ENCODE measurements around the gene ADGRL3. TPM values are rescaled to one million over a fixed set of nuclear protein-coding genes. Genes with fewer than 3 reads are reported as not detected.

The ADGRL3 gene
- total RNA-seq, 4 donors from 2014 or later: 2.2 to 10.0 (median 4.6) TPM

GRCh38 chr4:61173799-61174198 is 26.3 kb upstream of the ADGRL3 start:
- no peak for DNase-seq
- H3K9me3 ChIP-seq: no peaks in the 10 kb centered on the region
- no peaks in the 10 kb centered on the region for H3K27me3 ChIP-seq
- H3K27ac ChIP-seq: no peak overlapping the region
- H3K4me3 ChIP-seq: no peak overlapping the region
- intact Hi-C loops (cut with DNase I; ENCODE audit: low total_unique reads) (no loop called here), in situ Hi-C loops (cut with MboI; ENCODE audit: low pct_ligation_motif_present in 1 of 4, low pct_unique_long_range_greater_than_20kb in 1 of 4, low sequenced_read_pairs in 3 of 4) (no loop called here)
- TF ChIP-seq POLR2AphosphoS5 (IDR thresholded peaks at IDR 0.05): no peak
- TF ChIP-seq CTCF (IDR thresholded peaks at IDR 0.05): no peak
- TF ChIP-seq POLR2A (IDR thresholded peaks at IDR 0.05): no peak
- no peak for TF ChIP-seq EP300 (IDR thresholded peaks at IDR 0.05; ENCODE audit: low read depth)
- no peaks in the 10 kb centered on the region for H3K4me1 ChIP-seq
- 67 to 89% methylated on average over 1 of the region's 1 CpG for WGBS, 2 donors (ENCODE audit: low coverage in 1 of 2)
- H3K36me3 ChIP-seq: no peaks in the 10 kb centered on the region

GRCh38 chr4:61175495-61175894 is 24.6 kb upstream of the ADGRL3 start:
- no peak for DNase-seq
- in situ Hi-C loops (cut with MboI; ENCODE audit: low pct_ligation_motif_present in 1 of 4, low pct_unique_long_range_greater_than_20kb in 1 of 4, low sequenced_read_pairs in 3 of 4) (no loop called here), intact Hi-C loops (cut with DNase I; ENCODE audit: low total_unique reads) (loop anchor here (5.0 kb wide), 1 partner anchor 762 kb away; no protein-coding TSS in a partner anchor)
- Histone ChIP-seq H3K4me3 (no peak overlapping the region), H3K36me3 (no peaks in the 10 kb centered on the region), H3K4me1 (no peaks in the 10 kb centered on the region), H3K27me3 (no peaks in the 10 kb centered on the region), H3K9me3 (no peaks in the 10 kb centered on the region), H3K27ac (no peak overlapping the region)
- 27 to 69% methylated on average over 1 of the region's 1 CpG for WGBS, 2 donors (ENCODE audit: low coverage in 1 of 2)
- TF ChIP-seq POLR2AphosphoS5 (IDR thresholded peaks at IDR 0.05) (no peak), POLR2A (IDR thresholded peaks at IDR 0.05) (no peak), EP300 (IDR thresholded peaks at IDR 0.05; ENCODE audit: low read depth) (no peak), CTCF (IDR thresholded peaks at IDR 0.05) (no peak)

- in situ Hi-C loops (cut with MboI; ENCODE audit: low pct_ligation_motif_present in 1 of 4, low pct_unique_long_range_greater_than_20kb in 1 of 4, low sequenced_read_pairs in 3 of 4): no loop called here
- 80 to 83% methylated on average over 2 of the region's 2 CpGs for WGBS, 2 donors (ENCODE audit: low coverage in 1 of 2)
- Histone ChIP-seq H3K9me3 (no peaks in the 10 kb centered on the region), H3K27ac (no peak overlapping the region), H3K36me3 (no peaks in the 10 kb centered on the region), H3K27me3 (no peaks in the 10 kb centered on the region), H3K4me1 (no peaks in the 10 kb centered on the region), H3K4me3 (no peak overlapping the region)
- intact Hi-C loops (cut with DNase I; ENCODE audit: low total_unique reads): loop anchor here (5.0 kb wide), 1 partner anchor 760 kb away; no protein-coding TSS in a partner anchor
- no peak for DNase-seq
- no peak for TF ChIP-seq POLR2AphosphoS5 (IDR thresholded peaks at IDR 0.05)
- no peak for TF ChIP-seq CTCF (IDR thresholded peaks at IDR 0.05)
- TF ChIP-seq EP300 (IDR thresholded peaks at IDR 0.05; ENCODE audit: low read depth): no peak
- no peak for TF ChIP-seq POLR2A (IDR thresholded peaks at IDR 0.05)
These were observed 22.8 kb upstream of the ADGRL3 start for GRCh38 chr4:61177367-61177766.

- no peaks in the 10 kb centered on the region for H3K4me1 ChIP-seq
- intact Hi-C loops (cut with DNase I; ENCODE audit: low total_unique reads): no loop called here
- TF ChIP-seq POLR2AphosphoS5 (IDR thresholded peaks at IDR 0.05): no peak
- TF ChIP-seq CTCF (IDR thresholded peaks at IDR 0.05): no peak
- no peak for TF ChIP-seq POLR2A (IDR thresholded peaks at IDR 0.05)
- no peak for TF ChIP-seq EP300 (IDR thresholded peaks at IDR 0.05; ENCODE audit: low read depth)
- H3K9me3 ChIP-seq: peaks cover 3 to 5% of the 10 kb centered on the region in 2 donors
- no peak for DNase-seq
- H3K4me3 ChIP-seq: no peak overlapping the region
- in situ Hi-C loops (cut with MboI; ENCODE audit: low pct_ligation_motif_present in 1 of 4, low pct_unique_long_range_greater_than_20kb in 1 of 4, low sequenced_read_pairs in 3 of 4): no loop called here
- H3K36me3 ChIP-seq: no peaks in the 10 kb centered on the region
- no peak overlapping the region for H3K27ac ChIP-seq
- 39 to 49% methylated on average over 3 to 5 of the region's 5 CpGs for WGBS, 2 donors (ENCODE audit: low coverage in 1 of 2)
- no peaks in the 10 kb centered on the region for H3K27me3 ChIP-seq
These were observed 19.7 kb upstream of the ADGRL3 start for GRCh38 chr4:61180405-61180804.

Measured in transverse colon (tissue), 4 donors.